Adipocyte (in vitro differentiated cells): ENCODE data around the gene HCFC2.

ENCODE experiments used
- DNase-seq: peaks from one replicate; pipeline ENCODE4 v3.0.0-alpha.2; 2015; ENCODE audit warnings: low read depth
- H3K27me3 ChIP-seq: replicated peaks from 2 replicates; pipeline ENCODE4 v1.7.0; 2013; ENCODE audit warnings: mild to moderate bottlenecking, low read length, moderate library complexity; ENCODE audit not compliant: control insufficient read depth, insufficient read depth
- H3K36me3 ChIP-seq: 2 replicates; pipeline ENCODE4 v1.7.0; 2013; ENCODE audit warnings: low read length, mild to moderate bottlenecking, moderate library complexity; ENCODE audit not compliant: control insufficient read depth, insufficient read depth, severe bottlenecking
- H3K4me1 ChIP-seq: 2 replicates; pipeline ENCODE4 v1.7.0; 2013; ENCODE audit warnings: mild to moderate bottlenecking, low read length, moderate library complexity; ENCODE audit not compliant: control insufficient read depth, insufficient read depth
- H3K4me3 ChIP-seq: 2 replicates; pipeline ENCODE4 v1.7.0; 2013; ENCODE audit warnings: mild to moderate bottlenecking, low read length, moderate library complexity
- H3K9ac ChIP-seq: 2 replicates; pipeline ENCODE4 v1.7.0; 2013; ENCODE audit warnings: mild to moderate bottlenecking, low read length, moderate library complexity
- H3K9me3 ChIP-seq: 2 replicates; pipeline ENCODE4 v1.7.0; 2013; ENCODE audit warnings: mild to moderate bottlenecking, low read length, moderate library complexity; ENCODE audit not compliant: control insufficient read depth

Gene HCFC2

GRCh38 chr12:104126548-104126947 lies 62.2 kb downstream of the HCFC2 start:
- H3K9ac ChIP-seq, result no peak overlapping the region
- no peaks in the 10 kb centered on the region for H3K9me3 ChIP-seq
- no peak overlapping the region for H3K4me3 ChIP-seq
- no peak for DNase-seq
- no peaks in the 10 kb centered on the region for H3K27me3 ChIP-seq
- H3K4me1 ChIP-seq, result peaks cover 7% of the 10 kb centered on the region
- H3K36me3 ChIP-seq, result peaks cover 89% of the 10 kb centered on the region

GRCh38 chr12:104130760-104131159 lies 66.4 kb downstream of the HCFC2 start:
- no peaks in the 10 kb centered on the region for H3K9me3 ChIP-seq
- H3K27me3 ChIP-seq, result no peaks in the 10 kb centered on the region
- H3K36me3 ChIP-seq, result peaks cover 80% of the 10 kb centered on the region
- H3K9ac ChIP-seq, result no peak overlapping the region
- H3K4me1 ChIP-seq, result peaks cover 16% of the 10 kb centered on the region
- DNase-seq, result no peak
- H3K4me3 ChIP-seq, result no peak overlapping the region

- Histone ChIP-seq H3K27me3 (no peaks in the 10 kb centered on the region), H3K4me1 (peaks cover 23% of the 10 kb centered on the region), H3K9ac (no peak overlapping the region), H3K4me3 (no peak overlapping the region), H3K36me3 (peaks cover 71% of the 10 kb centered on the region), H3K9me3 (no peaks in the 10 kb centered on the region)
- no peak for DNase-seq
Observed at GRCh38 chr12:104131609-104132008, 67.3 kb downstream of the HCFC2 start.

- Histone ChIP-seq H3K4me1 (peaks cover 28% of the 10 kb centered on the region), H3K27me3 (no peaks in the 10 kb centered on the region), H3K9ac (no peak overlapping the region), H3K36me3 (peaks cover 65% of the 10 kb centered on the region), H3K4me3 (no peak overlapping the region), H3K9me3 (no peaks in the 10 kb centered on the region)
- no peak for DNase-seq
Observed at GRCh38 chr12:104132351-104132956, 68.1 kb downstream of the HCFC2 start.

DNA sequence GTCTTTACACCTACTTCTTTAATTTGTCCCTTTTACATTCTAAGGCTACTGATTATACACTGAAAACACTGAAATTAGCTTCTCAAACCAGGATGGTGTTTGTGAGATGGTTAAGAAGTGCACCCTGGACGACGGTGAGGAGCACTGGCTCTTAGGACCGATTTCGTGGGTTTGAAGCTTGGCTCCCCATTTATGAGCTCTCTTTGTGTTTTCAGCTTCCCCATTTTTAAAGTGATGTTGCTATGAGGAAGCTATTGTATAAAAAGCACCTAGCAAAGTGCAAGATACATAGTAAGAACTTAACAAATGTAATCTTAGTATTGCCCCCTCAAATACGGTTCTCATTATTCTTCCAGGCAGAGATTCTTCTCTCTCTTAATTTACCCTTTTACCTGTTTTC lies 69.0 kb downstream of the HCFC2 start:
- Histone ChIP-seq H3K36me3 (peaks cover 56% of the 10 kb centered on the region), H3K9ac (no peak overlapping the region), H3K4me1 (peaks cover 29% of the 10 kb centered on the region), H3K9me3 (no peaks in the 10 kb centered on the region), H3K4me3 (no peak overlapping the region), H3K27me3 (no peaks in the 10 kb centered on the region)
- DNase-seq, result no peak

DNA sequence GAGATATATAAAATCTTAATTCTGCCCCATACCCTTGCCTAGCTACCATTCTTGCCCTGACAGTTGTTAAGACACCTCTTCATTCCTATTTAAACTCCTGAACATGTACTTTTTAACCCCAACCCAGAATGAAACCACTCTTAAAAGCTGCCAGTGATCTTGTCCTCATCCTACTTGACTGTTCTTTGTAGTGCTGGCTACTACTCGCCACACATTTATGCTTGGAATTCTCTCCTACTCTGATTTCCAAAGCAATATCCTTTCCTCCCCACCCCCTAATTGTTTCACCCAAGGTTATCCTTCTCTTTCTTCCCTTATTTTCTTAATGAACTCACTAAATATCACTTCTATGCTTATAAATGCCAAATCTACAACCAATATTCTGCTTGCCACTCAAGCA lies 69.5 kb downstream of the HCFC2 start:
- peak; percentile 28 for DNase-seq
- Histone ChIP-seq H3K9me3 (no peaks in the 10 kb centered on the region), H3K4me1 (peaks cover 34% of the 10 kb centered on the region), H3K36me3 (peaks cover 52% of the 10 kb centered on the region), H3K27me3 (no peaks in the 10 kb centered on the region), H3K4me3 (no peak overlapping the region), H3K9ac (no peak overlapping the region)

- Histone ChIP-seq H3K4me1 (peaks cover 38% of the 10 kb centered on the region), H3K9me3 (no peaks in the 10 kb centered on the region), H3K9ac (no peak overlapping the region), H3K27me3 (no peaks in the 10 kb centered on the region), H3K36me3 (peaks cover 42% of the 10 kb centered on the region), H3K4me3 (no peak overlapping the region)
- no peak for DNase-seq
Observed at GRCh38 chr12:104134882-104135281, 70.6 kb downstream of the HCFC2 start.

- Histone ChIP-seq H3K36me3 (peaks cover 25% of the 10 kb centered on the region), H3K4me1 (peaks cover 38% of the 10 kb centered on the region), H3K9me3 (no peaks in the 10 kb centered on the region), H3K27me3 (no peaks in the 10 kb centered on the region), H3K4me3 (peak overlapping the region; percentile 90), H3K9ac (peak overlapping the region; percentile 90)
- peak; percentile 54 for DNase-seq
Observed at GRCh38 chr12:104136577-104136976, 72.2 kb downstream of the HCFC2 start.

DNA sequence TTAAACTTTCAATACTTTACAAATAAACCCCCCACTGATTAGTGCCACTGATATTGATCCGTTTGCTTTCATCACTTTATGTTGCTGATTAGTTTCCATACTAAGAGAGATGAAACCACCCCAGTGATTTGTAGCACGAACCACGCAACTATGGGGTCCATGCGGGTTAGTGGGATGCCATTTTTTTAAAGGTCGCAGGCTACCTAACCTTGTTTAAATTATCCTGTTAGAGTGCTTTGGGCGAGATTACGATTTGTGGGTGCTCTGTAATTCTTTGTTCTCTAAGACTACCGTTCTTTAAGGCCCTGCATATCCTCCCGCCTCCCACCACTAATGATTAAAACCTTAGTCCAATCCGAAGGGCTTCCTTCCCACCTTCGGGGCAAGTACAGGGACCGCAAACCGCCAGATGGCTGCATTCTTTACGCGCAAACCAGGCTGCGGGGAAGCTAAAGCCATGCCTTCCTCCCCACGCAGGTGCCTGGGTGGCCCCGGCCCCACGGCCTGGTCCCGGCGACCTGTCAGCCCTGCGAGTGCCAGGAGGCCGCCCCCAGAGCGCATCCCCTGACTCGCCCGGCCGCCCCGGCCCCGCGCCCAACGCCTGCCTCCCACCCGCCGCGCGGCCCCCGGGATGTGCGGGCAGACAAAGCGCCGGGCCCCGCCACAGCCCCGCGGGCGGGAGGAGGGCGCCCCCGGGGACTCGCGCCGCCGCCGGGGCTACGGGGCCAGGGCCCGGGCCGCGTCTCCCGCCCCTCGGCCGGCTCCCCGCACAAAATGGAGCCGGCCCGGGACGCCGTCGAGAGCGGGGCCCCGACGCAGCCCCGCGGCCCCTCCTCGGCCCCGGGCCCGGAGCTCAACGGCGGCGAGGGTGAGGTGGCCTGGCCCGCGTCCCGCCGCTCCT lies 72.9 kb downstream of the HCFC2 start:
- peaks cover 38% of the 10 kb centered on the region for H3K4me1 ChIP-seq
- no peaks in the 10 kb centered on the region for H3K9me3 ChIP-seq
- H3K4me3 ChIP-seq, result peak overlapping the region; percentile 90
- H3K36me3 ChIP-seq, result peaks cover 18% of the 10 kb centered on the region
- no peaks in the 10 kb centered on the region for H3K27me3 ChIP-seq
- peak; percentile 65 for DNase-seq
- H3K9ac ChIP-seq, result peak overlapping the region; percentile 90

GRCh38 chr12:104137902-104138796 lies 73.8 kb downstream of the HCFC2 start, which contains the start of gene NFYB:
Gene NFYB, minus strand, starts transcription at chr12:104138210. Its CDS starts 2,757 bp downstream, at chr12:104135453.
- DNase-seq, result peak; percentile 99
- Histone ChIP-seq H3K9ac (peak within 1 kb of the TSS; percentile 90), H3K4me3 (peak within 1 kb of the TSS; percentile 90), H3K36me3 (peaks cover 9% of the 10 kb centered on the region), H3K9me3 (no peaks in the 10 kb centered on the region), H3K27me3 (no peaks in the 10 kb centered on the region), H3K4me1 (peaks cover 38% of the 10 kb centered on the region)

- DNase-seq, result peak; percentile 32
- peaks cover 34% of the 10 kb centered on the region for H3K4me1 ChIP-seq
- H3K9ac ChIP-seq, result peak overlapping the region; percentile 86
- peaks cover 3% of the 10 kb centered on the region for H3K36me3 ChIP-seq
- no peaks in the 10 kb centered on the region for H3K9me3 ChIP-seq
- H3K27me3 ChIP-seq, result no peaks in the 10 kb centered on the region
- peak overlapping the region; percentile 63 for H3K4me3 ChIP-seq
Observed at GRCh38 chr12:104138797-104139152, 74.4 kb downstream of the HCFC2 start.
